ENCODE data around the gene VSTM1.

GRCh38 chr19:53991224-53992113 is 72.2 kb downstream of the VSTM1 start, which contains the start of gene CACNG6:
- TF ChIP-seq EZH2 (optimal IDR thresholded peaks at IDR 0.05; ENCODE audit: low read depth, low read length), result no peak
- no peak for TF ChIP-seq CTCF (IDR thresholded peaks at IDR 0.05; ENCODE audit: low read length)
- no peak for TF ChIP-seq EZH2phosphoT487 (IDR thresholded peaks at IDR 0.05; ENCODE audit: low read length)
